Inflammatory macrophage treated with lipopolysaccharide for 1 hour (primary cell): ENCODE measurements around the gene UPK3B.
"Not testable (repeated sequence)": the region's sequence is repeated elsewhere in the genome, so short reads cannot be mapped to it uniquely, and the experiment has no call there.

Experiments used
- DNase-seq, 2 donors: peaks; one replicate each; pipeline ENCODE4 v3.0.0-alpha.2; 2020 to 2022

Gene UPK3B

GRCh38 chr7:76509931-76510877, at the start of gene UPK3B:
Gene UPK3B, plus strand, starts transcription at chr7:76510552. Its CDS starts 101 bp downstream, at chr7:76510653.
- DNase-seq = no peak

DNA sequence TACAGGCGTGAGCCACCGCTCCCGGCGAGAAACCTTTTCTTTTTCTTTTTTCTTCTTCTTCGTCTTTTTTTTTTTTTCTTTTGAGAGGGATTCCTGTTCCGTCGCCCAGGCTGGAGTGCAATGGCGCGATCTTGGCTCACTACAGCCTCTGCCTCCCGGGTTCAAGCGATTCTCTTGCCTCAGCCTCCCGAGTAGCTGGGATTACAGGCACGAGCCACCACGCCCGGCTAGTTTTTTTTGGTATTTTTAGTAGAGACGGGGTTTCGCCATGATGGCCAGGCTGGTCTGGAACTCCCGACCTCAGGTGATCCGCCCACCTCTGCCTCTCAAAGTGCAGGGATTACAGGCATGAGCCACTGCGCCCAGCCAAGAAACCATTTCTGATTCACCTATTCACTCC, 49.6 kb upstream of the UPK3B start:
- DNase-seq = not testable (repeated sequence)

DNA sequence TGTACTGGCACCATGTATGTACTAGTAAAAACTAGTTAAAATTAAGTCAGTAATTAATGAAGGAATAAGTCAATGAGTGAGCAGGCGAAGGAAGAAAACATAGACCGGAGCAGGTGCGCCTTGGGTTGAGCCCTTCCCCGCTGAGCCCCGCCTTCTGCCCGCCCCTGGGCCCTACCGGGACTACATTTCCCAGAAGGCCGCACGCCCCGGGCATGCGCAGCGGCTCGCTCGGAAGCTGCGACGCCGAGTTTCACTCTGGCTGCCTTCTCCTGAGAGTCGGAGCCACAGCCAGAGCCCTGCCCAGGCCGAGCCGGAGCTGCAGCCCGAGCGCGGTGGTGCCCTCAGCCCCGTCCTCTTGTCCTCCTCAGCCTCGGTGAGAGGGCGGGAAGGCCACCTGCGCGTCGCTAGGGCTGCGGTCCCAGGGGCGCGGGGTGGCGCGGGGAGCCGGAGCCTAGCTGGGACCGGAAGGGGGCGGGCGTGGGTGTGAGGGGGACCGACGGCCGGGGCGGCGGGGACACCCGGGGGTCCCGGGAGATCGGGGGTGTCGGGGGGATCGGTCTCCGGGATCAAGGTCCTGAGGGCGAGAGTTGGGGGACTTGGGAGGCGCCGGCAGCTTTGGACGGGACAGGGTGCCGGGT, 48.8 kb upstream of the UPK3B start, which contains the start of gene DTX2:
DTX2 (plus strand) TSS at position 246 of the 638 bp plus-strand sequence. CDS start 18,801 bp downstream, outside the sequence.
- DNase-seq = not testable (repeated sequence)

DNA sequence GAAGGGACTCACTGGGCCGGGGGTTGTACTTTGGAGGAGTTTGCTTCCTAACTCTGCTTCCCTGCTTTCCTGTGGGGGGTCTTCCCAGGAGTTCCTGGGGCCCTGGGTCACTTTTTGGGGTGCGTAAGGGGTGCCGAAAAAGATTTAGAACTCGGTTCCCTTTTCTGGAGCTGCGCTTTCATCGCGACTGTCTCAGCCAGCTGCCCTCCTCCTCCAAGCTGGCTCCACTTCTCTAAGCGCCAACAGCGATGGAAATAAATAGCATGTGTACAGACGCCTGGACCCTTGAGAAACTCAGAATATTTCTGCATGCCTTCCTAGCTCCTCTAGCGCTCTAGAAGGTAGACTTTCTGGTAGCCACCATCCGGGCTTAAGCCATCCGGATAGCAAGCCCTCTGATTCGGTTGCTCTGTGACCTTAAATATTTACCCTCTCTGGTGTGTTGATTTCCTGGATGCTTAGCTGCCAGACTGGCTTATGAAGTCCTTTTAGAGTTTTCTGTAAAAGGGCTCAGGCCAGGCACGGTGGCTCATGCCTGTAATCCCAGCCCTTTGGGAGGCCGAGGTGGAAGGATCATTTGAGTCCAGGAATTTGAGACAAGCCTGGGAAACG, 48.0 kb upstream of the UPK3B start:
- DNase-seq = not testable (repeated sequence)

GRCh38 chr7:76464959-76465358, 45.4 kb upstream of the UPK3B start:
- DNase-seq = not testable (repeated sequence)

GRCh38 chr7:76465950-76466349, 44.4 kb upstream of the UPK3B start:
- not testable (repeated sequence) for DNase-seq

DNA sequence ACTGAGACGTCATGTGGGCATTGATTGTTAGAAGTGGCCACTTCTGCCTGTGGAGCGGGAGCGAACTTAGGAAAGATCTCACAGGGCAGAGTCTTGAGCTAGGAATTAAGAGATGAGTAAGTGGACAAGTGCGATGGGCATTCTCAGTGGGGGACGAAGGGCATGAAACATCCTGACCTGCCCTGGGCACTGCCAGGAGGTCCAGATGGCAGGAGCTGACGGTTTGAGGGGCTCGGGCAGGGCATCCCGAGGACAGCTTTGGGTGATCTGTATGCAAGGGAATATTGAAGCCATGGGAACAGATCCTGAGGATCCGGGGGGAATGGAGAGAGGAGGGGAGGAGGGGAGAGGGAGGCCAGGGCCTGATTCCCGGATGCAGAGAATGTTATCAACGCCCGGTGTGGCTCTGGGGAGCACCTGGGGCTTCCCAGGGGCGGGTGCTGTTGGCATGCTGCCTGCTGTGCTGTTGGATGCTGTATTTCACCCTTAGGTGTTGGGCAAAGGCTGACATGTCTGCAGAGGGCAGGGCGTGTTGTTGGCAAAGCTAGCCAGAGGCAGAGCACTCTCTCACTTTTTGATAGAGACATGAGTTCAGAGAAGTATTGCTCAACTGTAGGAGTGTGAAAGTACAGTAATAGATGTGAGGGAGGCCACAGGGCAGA, 42.5 kb upstream of the UPK3B start:
- DNase-seq = peak in 1 of 2 donors; percentile 4

- peak; percentile 67 to 92 for DNase-seq
These were observed 38.7 kb upstream of the UPK3B start for GRCh38 chr7:76471556-76472221.

GRCh38 chr7:76473097-76473496, 37.3 kb upstream of the UPK3B start:
- not testable (repeated sequence) for DNase-seq

- not testable (repeated sequence) for DNase-seq
These were observed 34.1 kb upstream of the UPK3B start for GRCh38 chr7:76476280-76476679.

- DNase-seq = not testable (repeated sequence)
These were observed 33.4 kb upstream of the UPK3B start for GRCh38 chr7:76476742-76477474.

DNA sequence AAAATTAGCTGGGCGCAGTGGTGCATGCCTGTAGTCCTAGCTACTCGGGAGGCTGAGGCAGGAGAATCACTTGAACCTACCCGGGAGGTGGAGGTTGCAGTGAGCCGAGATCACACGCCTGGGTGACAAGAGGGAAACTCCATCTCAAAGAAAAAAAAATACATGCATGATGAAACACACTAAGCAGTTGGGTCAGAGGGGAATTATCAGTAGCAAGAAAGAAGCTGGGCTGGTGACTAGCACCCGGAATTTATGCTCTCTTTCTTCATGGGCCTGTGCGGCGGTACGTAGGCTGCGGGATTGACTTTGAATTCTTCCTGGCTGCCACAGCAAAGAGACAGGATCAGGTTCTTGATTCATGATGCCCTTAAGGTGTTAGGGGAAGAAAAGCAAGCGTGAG, 30.7 kb upstream of the UPK3B start:
- peak; percentile 44 to 75 for DNase-seq

GRCh38 chr7:76480403-76481253, 29.7 kb upstream of the UPK3B start:
- DNase-seq = peak; percentile 23 to 30

- DNase-seq = not testable (repeated sequence)
These were observed 27.7 kb upstream of the UPK3B start for GRCh38 chr7:76482660-76483059.

DNA sequence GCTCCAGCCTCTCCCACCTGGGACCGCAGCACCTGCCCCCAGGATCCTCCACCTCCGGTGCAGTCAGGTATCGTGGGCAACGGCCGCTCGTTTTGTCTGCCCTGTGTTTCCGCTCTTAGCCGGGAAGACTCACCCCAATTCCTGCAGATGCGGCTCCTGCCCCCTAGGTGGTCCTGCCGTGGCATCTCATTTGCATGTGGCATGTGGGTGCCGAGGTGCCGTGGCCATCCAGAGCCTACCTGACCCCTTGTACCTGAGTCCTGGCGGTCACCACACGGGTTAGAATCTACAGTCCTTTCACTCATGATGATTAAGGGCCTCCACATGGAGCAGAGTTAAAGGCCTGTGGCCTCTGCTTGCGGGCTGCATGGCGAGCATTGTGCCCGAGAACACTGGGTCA, 27.3 kb upstream of the UPK3B start:
- not testable (repeated sequence) for DNase-seq

GRCh38 chr7:76484456-76484855, 25.9 kb upstream of the UPK3B start:
- not testable (repeated sequence) for DNase-seq

DNA sequence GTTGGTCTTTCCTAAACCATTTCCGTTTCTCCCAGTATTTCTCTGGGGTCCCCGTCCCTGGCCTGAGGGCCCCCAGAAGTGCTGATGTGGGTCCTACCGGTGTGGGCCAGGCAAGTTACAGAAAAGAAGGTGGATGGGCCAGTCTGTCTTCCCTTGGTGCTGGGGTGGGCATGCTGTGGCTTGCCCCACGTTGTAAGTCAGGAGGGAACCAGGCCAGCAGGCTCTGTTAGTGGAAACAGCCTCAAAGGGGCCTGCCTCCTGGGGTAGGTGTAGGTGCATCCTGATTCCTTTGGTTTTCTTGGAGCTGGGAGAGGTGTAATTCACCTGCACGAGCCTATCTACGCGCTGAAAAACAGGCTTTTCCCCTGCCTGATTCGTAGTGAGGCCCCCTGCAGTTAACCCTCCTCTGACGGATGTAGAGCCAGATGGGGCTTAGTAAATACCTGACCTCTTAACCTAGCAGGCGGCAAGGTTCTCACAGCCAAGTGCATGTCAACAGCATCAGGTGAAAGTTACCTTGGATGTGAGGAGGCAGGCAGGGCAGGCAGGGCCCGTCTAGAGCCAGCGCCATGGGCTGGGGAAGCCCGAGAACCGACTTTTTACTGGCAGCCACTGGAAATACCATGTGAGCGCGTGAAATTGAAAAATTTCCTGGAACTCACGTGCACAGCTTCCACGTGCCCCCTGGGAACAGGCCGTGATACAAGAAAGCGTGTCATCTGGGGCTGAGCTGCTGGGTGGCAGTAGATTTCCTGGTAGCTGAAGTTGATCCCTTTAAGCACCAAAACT, 24.3 kb upstream of the UPK3B start:
- not testable (repeated sequence) for DNase-seq

GRCh38 chr7:76486618-76487017, 23.7 kb upstream of the UPK3B start:
- not testable (repeated sequence) for DNase-seq

GRCh38 chr7:76487969-76488368, 22.4 kb upstream of the UPK3B start:
- DNase-seq = not testable (repeated sequence)
